HepG2 (cell line): ENCODE measurements around the gene TMEM143. TPM values are rescaled to one million over a fixed set of nuclear protein-coding genes. Genes with fewer than 3 reads are reported as not detected.

Source experiments
- GATAD2A ChIP-seq: IDR thresholded peaks from 2 replicates; pipeline ENCODE4 v1.6.1; 2016
- NFYB ChIP-seq: sonication (generic); formaldehyde crosslinking; IDR thresholded peaks from 2 replicates; pipeline ENCODE4 v1.4.0; 2020; ENCODE audit warnings: missing genetic modification reagents
- SMARCE1 ChIP-seq: fragments of 450-650 bp; IDR thresholded peaks from 2 replicates; pipeline ENCODE4 v1.6.1; 2017; ENCODE audit warnings: borderline replicate concordance
- ZNF292 ChIP-seq: sonication (generic); formaldehyde crosslinking; IDR thresholded peaks from 2 replicates; pipeline ENCODE4 v1.8.1; 2022; ENCODE audit warnings: mild to moderate bottlenecking, low read depth, missing genetic modification reagents, borderline replicate concordance
- ZNF510 ChIP-seq: sonication (generic); formaldehyde crosslinking; IDR thresholded peaks from 2 replicates; pipeline ENCODE4 v1.4.0; 2020; ENCODE audit warnings: low read depth, mild to moderate bottlenecking, missing genetic modification reagents
- polyA plus RNA-seq, 8 experiments: library from polyadenylated mRNA; depleted of rRNA in 3 of 8; stranded (reverse) in 7 of 8; unstranded in 1 of 8; fragments of >200 nt; fragmentation: Illumina TruSeq in 4 of 8; extraction: Trizol in 4 of 8; gene quantifications; 2 replicates each; pipeline versions ENCODE4 v1.2.1 to v1.2.3, GENCODE V29; 2011 to 2016; ENCODE audit warnings: low read depth in 4 of 8, missing spikeins in 1 of 8, mixed read lengths in 1 of 8; ENCODE audit not compliant: insufficient read depth in 1 of 8
- total RNA-seq, 5 experiments: library from RNA; depleted of rRNA; stranded (reverse); fragments of >200 nt; fragmentation: Illumina TruSeq; extraction: Trizol; gene quantifications; 2 replicates each; pipeline ENCODE4 v1.2.3, GENCODE V29; 2016; ENCODE audit warnings: low read depth in 1 of 5
- TF ChIP-seq, protein P1 (sequence below): sonication (generic); formaldehyde crosslinking; IDR thresholded peaks from 2 replicates; pipeline ENCODE4 v1.4.0; 2020; ENCODE audit warnings: missing genetic modification reagents, mild to moderate bottlenecking, borderline replicate concordance
- TF ChIP-seq, protein P2 (sequence below): sonication (generic); formaldehyde crosslinking; conservative IDR thresholded peaks from 2 replicates; pipeline ENCODE4 v1.4.0; 2020; ENCODE audit warnings: mild to moderate bottlenecking, missing genetic modification reagents, moderate library complexity
- TF ChIP-seq, protein P3 (sequence below): sonication (generic); formaldehyde crosslinking; IDR thresholded peaks from 2 replicates; pipeline ENCODE4; 2020; ENCODE audit warnings: missing genetic modification reagents, mild to moderate bottlenecking, borderline replicate concordance
- TF ChIP-seq, protein P4 (sequence below): sonication (generic); formaldehyde crosslinking; IDR thresholded peaks from 2 replicates; pipeline ENCODE4 v1.4.0; 2020; ENCODE audit warnings: low read depth, missing genetic modification reagents
- TF ChIP-seq, protein P5 (sequence below): sonication (generic); formaldehyde crosslinking; IDR thresholded peaks from 2 replicates; pipeline ENCODE4 v1.5.1; 2020; ENCODE audit warnings: mild to moderate bottlenecking, missing genetic modification reagents

The TMEM143 gene
- total and polyA plus RNA-seq, 2 of the 13 experiments (the other 11 are each of a cell fraction or from before 2014, with no cell fraction given): 7.7 to 11.3 TPM

DNA sequence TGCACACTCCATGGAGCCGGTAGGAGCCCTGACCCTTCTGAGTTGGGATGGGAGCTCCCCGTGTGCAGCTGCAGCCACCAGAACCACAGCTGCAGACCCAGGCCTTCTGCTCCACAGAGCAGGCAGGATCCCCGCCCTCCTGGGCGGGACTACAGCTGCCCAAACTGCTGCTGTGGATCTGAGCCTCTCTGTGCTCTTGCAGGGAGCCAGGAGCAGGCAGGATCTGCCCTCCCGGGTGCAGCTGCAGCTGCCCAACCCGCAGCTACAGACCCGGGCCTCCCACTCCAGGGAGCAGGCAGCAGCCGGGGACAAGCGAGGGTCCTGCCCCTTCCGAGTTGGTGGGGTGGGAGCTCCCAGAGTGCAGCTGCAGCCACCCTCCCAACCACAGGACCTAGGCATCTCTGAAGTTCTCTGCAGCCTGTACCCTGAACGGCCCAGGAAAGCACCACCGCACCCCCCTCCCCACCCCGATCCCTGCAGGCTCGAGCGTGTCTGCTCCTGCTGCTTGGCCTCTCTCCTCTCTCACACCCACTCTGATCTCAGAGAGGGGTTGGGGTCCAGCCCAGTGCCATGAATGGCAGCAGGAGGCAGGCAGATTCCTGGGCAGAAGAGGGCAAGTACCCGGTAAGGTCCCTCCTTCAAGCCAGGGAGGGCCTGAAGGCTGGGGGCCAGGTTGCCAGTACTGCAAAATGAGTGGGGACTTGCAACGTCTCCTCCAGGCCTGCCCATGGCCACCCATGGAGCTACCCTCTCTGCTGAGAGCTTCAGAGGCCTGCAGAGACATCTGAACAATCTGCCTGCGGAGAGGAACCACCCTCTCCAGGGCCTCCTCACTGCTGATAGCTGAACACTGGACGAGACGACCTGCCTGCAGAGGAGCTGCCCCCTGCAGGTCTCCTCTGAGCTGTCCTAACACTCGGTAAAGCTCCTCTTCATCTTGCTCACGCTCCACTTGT is 54.8 kb downstream of the TMEM143 start (continued):
- TF ChIP-seq, protein P1, sequence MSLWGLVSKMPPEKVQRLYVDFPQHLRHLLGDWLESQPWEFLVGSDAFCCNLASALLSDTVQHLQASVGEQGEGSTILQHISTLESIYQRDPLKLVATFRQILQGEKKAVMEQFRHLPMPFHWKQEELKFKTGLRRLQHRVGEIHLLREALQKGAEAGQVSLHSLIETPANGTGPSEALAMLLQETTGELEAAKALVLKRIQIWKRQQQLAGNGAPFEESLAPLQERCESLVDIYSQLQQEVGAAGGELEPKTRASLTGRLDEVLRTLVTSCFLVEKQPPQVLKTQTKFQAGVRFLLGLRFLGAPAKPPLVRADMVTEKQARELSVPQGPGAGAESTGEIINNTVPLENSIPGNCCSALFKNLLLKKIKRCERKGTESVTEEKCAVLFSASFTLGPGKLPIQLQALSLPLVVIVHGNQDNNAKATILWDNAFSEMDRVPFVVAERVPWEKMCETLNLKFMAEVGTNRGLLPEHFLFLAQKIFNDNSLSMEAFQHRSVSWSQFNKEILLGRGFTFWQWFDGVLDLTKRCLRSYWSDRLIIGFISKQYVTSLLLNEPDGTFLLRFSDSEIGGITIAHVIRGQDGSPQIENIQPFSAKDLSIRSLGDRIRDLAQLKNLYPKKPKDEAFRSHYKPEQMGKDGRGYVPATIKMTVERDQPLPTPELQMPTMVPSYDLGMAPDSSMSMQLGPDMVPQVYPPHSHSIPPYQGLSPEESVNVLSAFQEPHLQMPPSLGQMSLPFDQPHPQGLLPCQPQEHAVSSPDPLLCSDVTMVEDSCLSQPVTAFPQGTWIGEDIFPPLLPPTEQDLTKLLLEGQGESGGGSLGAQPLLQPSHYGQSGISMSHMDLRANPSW: no peak
- TF ChIP-seq, protein P2, sequence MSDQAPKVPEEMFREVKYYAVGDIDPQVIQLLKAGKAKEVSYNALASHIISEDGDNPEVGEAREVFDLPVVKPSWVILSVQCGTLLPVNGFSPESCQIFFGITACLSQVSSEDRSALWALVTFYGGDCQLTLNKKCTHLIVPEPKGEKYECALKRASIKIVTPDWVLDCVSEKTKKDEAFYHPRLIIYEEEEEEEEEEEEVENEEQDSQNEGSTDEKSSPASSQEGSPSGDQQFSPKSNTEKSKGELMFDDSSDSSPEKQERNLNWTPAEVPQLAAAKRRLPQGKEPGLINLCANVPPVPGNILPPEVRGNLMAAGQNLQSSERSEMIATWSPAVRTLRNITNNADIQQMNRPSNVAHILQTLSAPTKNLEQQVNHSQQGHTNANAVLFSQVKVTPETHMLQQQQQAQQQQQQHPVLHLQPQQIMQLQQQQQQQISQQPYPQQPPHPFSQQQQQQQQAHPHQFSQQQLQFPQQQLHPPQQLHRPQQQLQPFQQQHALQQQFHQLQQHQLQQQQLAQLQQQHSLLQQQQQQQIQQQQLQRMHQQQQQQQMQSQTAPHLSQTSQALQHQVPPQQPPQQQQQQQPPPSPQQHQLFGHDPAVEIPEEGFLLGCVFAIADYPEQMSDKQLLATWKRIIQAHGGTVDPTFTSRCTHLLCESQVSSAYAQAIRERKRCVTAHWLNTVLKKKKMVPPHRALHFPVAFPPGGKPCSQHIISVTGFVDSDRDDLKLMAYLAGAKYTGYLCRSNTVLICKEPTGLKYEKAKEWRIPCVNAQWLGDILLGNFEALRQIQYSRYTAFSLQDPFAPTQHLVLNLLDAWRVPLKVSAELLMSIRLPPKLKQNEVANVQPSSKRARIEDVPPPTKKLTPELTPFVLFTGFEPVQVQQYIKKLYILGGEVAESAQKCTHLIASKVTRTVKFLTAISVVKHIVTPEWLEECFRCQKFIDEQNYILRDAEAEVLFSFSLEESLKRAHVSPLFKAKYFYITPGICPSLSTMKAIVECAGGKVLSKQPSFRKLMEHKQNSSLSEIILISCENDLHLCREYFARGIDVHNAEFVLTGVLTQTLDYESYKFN: no peak
- TF ChIP-seq, protein P3, sequence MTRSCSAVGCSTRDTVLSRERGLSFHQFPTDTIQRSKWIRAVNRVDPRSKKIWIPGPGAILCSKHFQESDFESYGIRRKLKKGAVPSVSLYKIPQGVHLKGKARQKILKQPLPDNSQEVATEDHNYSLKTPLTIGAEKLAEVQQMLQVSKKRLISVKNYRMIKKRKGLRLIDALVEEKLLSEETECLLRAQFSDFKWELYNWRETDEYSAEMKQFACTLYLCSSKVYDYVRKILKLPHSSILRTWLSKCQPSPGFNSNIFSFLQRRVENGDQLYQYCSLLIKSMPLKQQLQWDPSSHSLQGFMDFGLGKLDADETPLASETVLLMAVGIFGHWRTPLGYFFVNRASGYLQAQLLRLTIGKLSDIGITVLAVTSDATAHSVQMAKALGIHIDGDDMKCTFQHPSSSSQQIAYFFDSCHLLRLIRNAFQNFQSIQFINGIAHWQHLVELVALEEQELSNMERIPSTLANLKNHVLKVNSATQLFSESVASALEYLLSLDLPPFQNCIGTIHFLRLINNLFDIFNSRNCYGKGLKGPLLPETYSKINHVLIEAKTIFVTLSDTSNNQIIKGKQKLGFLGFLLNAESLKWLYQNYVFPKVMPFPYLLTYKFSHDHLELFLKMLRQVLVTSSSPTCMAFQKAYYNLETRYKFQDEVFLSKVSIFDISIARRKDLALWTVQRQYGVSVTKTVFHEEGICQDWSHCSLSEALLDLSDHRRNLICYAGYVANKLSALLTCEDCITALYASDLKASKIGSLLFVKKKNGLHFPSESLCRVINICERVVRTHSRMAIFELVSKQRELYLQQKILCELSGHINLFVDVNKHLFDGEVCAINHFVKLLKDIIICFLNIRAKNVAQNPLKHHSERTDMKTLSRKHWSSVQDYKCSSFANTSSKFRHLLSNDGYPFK (CRISPR knock-in tag): no peak
- TF ChIP-seq ZNF510 (CRISPR knock-in tag) (no peak), NFYB (no peak), GATAD2A (CRISPR knock-in tag) (0 out of 2 replicates have a peak, but pooled peaks have one; percentile 37), ZNF292 (peak; percentile 61), SMARCE1 (no peak)
- TF ChIP-seq, protein P4, sequence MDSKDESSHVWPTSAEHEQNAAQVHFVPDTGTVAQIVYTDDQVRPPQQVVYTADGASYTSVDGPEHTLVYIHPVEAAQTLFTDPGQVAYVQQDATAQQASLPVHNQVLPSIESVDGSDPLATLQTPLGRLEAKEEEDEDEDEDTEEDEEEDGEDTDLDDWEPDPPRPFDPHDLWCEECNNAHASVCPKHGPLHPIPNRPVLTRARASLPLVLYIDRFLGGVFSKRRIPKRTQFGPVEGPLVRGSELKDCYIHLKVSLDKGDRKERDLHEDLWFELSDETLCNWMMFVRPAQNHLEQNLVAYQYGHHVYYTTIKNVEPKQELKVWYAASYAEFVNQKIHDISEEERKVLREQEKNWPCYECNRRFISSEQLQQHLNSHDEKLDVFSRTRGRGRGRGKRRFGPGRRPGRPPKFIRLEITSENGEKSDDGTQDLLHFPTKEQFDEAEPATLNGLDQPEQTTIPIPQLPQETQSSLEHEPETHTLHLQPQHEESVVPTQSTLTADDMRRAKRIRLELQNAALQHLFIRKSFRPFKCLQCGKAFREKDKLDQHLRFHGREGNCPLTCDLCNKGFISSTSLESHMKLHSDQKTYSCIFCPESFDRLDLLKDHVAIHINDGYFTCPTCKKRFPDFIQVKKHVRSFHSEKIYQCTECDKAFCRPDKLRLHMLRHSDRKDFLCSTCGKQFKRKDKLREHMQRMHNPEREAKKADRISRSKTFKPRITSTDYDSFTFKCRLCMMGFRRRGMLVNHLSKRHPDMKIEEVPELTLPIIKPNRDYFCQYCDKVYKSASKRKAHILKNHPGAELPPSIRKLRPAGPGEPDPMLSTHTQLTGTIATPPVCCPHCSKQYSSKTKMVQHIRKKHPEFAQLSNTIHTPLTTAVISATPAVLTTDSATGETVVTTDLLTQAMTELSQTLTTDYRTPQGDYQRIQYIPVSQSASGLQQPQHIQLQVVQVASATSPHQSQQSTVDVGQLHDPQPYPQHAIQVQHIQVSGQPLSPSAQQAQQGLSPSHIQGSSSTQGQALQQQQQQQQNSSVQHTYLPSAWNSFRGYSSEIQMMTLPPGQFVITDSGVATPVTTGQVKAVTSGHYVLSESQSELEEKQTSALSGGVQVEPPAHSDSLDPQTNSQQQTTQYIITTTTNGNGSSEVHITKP (CRISPR knock-in tag): peak; percentile 64; the same call in 1 of the 2 replicates
- TF ChIP-seq, protein P5, sequence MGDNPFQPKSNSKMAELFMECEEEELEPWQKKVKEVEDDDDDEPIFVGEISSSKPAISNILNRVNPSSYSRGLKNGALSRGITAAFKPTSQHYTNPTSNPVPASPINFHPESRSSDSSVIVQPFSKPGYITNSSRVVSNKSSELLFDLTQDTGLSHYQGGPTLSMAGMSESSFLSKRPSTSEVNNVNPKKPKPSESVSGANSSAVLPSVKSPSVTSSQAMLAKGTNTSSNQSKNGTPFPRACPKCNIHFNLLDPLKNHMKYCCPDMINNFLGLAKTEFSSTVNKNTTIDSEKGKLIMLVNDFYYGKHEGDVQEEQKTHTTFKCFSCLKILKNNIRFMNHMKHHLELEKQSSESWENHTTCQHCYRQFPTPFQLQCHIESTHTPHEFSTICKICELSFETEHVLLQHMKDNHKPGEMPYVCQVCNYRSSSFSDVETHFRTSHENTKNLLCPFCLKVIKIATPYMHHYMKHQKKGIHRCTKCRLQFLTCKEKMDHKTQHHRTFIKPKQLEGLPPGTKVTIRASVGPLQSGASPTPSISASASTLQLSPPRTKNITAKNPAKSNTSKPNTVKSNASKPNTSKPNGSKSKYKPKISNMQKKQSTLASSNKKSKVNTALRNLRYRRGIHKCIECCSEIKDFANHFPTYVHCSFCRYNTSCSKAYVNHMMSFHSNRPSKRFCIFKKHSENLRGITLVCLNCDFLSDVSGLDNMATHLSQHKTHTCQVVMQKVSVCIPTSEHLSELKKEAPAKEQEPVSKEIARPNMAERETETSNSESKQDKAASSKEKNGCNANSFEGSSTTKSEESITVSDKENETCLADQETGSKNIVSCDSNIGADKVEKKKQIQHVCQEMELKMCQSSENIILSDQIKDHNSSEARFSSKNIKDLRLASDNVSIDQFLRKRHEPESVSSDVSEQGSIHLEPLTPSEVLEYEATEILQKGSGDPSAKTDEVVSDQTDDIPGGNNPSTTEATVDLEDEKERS (CRISPR knock-in tag): 0 out of 2 replicates have a peak, but pooled peaks have one; percentile 28
